ENCODE measurements around the gene CRYAA. TPM values are rescaled to one million over a fixed set of nuclear protein-coding genes. Genes with fewer than 3 reads are reported as not detected.

Gene CRYAA, protein sequence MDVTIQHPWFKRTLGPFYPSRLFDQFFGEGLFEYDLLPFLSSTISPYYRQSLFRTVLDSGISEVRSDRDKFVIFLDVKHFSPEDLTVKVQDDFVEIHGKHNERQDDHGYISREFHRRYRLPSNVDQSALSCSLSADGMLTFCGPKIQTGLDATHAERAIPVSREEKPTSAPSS
- not detected in 2 replicates for total RNA-seq

DNA sequence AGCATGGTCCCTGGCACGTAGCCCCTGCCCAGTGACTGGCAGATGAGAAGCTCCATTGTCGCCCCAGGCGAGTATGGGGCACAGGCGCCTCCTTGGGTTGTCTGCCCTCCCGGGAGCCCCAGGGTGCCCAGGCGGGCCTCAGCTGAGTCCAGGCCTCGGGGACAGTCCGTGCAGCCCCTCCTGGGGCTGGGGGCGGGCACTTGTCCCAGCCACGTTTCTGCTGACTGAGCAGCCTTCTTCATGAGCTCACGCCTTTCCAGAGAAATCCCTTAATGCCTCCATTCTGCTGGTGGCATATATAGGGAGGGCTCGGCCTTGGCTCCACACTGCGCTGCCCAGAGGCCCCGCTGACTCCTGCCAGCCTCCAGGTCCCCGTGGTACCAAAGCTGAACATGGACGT lies at the start of gene CRYAA:
Gene CRYAA (plus strand): TSS at position 301 of the 400 bp plus-strand sequence. CDS start 92 bp downstream, at position 393.

Other genes starting within 250 kb of the CRYAA start
- not detected in 2 replicates for gene ERVH48-1, start 243.4 kb upstream of the CRYAA start, total RNA-seq
- 11.1 and 14.5 TPM in 2 replicates for gene PKNOX1, start 194.4 kb upstream of the CRYAA start, total RNA-seq
- gene CBS, start 93.2 kb upstream of the CRYAA start, total RNA-seq: 13.7 and 18.0 TPM in 2 replicates
- gene U2AF1, start 61.4 kb upstream of the CRYAA start, total RNA-seq: 38.9 and 56.7 TPM in 2 replicates

Data from vein endothelial cell (primary cell).